ENCODE measurements around the gene TTF2.

TTF2 gene

GRCh38 chr1:117059334-117059677 lies 820 bp upstream of the TTF2 start:
- FAIRE-seq (no peak), DNase-seq (ENCODE audit: insufficient read length, low spot score) (no peak)
- no peak for TF ChIP-seq PAX5 (IDR thresholded peaks at IDR 0.05; ENCODE audit: insufficient read depth, low read length, severe bottlenecking)
- no peak for TF ChIP-seq TAF1 (IDR thresholded peaks at IDR 0.05; ENCODE audit: low read depth, low read length)
- TF ChIP-seq POLR2AphosphoS5 (IDR thresholded peaks at IDR 0.05; ENCODE audit: low read depth, low read length): 0 out of 2 replicates have a peak, but pooled peaks have one; percentile 31
- no peak for TF ChIP-seq SPI1 (IDR thresholded peaks at IDR 0.05; ENCODE audit: low read depth, low read length)
- TF ChIP-seq POLR2A (IDR thresholded peaks at IDR 0.05; ENCODE audit: low read depth, low read length): 0 out of 2 replicates have a peak, but pooled peaks have one; percentile 25
- TF ChIP-seq POU2F2 (IDR thresholded peaks at IDR 0.05; ENCODE audit: low read depth, low read length): peak; percentile 46; the same call in 1 of the 2 replicates

- no peak for DNase-seq (ENCODE audit: insufficient read length, low spot score)
- no peak for FAIRE-seq
- no peak for TF ChIP-seq SPI1 (IDR thresholded peaks at IDR 0.05; ENCODE audit: low read depth, low read length)
- 0 out of 2 replicates have a peak, but pooled peaks have one; percentile 39 for TF ChIP-seq POLR2AphosphoS5 (IDR thresholded peaks at IDR 0.05; ENCODE audit: low read depth, low read length)
- TF ChIP-seq POLR2A (IDR thresholded peaks at IDR 0.05; ENCODE audit: low read depth, low read length): peak; percentile 65
These were observed 553 bp downstream of the TTF2 start for GRCh38 chr1:117060441-117061317.

- FAIRE-seq (no peak), DNase-seq (ENCODE audit: insufficient read length, low spot score) (no peak)
- TF ChIP-seq TAF1 (IDR thresholded peaks at IDR 0.05; ENCODE audit: low read depth, low read length) (no peak), POU2F2 (IDR thresholded peaks at IDR 0.05; ENCODE audit: low read depth, low read length) (peak; percentile 30; the same call in 1 of the 2 replicates), POLR2AphosphoS5 (IDR thresholded peaks at IDR 0.05; ENCODE audit: low read depth, low read length) (peak; percentile 52; the same call in 1 of the 2 replicates), PAX5 (IDR thresholded peaks at IDR 0.05; ENCODE audit: insufficient read depth, low read length, severe bottlenecking) (no peak), SPI1 (IDR thresholded peaks at IDR 0.05; ENCODE audit: low read depth, low read length) (no peak), POLR2A (IDR thresholded peaks at IDR 0.05; ENCODE audit: low read depth, low read length) (no peak)
These were observed 1.9 kb downstream of the TTF2 start for GRCh38 chr1:117061986-117062415.

- DNase-seq (ENCODE audit: insufficient read length, low spot score) (no peak), FAIRE-seq (no peak)
- no peak for TF ChIP-seq PAX5 (IDR thresholded peaks at IDR 0.05; ENCODE audit: insufficient read depth, low read length, severe bottlenecking)
- TF ChIP-seq SPI1 (IDR thresholded peaks at IDR 0.05; ENCODE audit: low read depth, low read length): no peak
- no peak for TF ChIP-seq POU2F2 (IDR thresholded peaks at IDR 0.05; ENCODE audit: low read depth, low read length)
- TF ChIP-seq POLR2AphosphoS5 (IDR thresholded peaks at IDR 0.05; ENCODE audit: low read depth, low read length): no peak
- TF ChIP-seq TAF1 (IDR thresholded peaks at IDR 0.05; ENCODE audit: low read depth, low read length): no peak
These were observed 6.2 kb downstream of the TTF2 start for GRCh38 chr1:117066367-117066766.

- no peak for FAIRE-seq
- DNase-seq (ENCODE audit: insufficient read length, low spot score): no peak
- TF ChIP-seq POLR2A (IDR thresholded peaks at IDR 0.05; ENCODE audit: low read depth, low read length) (no peak), PAX5 (IDR thresholded peaks at IDR 0.05; ENCODE audit: insufficient read depth, low read length, severe bottlenecking) (no peak), TAF1 (IDR thresholded peaks at IDR 0.05; ENCODE audit: low read depth, low read length) (no peak), POLR2AphosphoS5 (IDR thresholded peaks at IDR 0.05; ENCODE audit: low read depth, low read length) (no peak), SPI1 (IDR thresholded peaks at IDR 0.05; ENCODE audit: low read depth, low read length) (no peak), POU2F2 (IDR thresholded peaks at IDR 0.05; ENCODE audit: low read depth, low read length) (no peak)
These were observed 7.6 kb downstream of the TTF2 start for GRCh38 chr1:117067533-117068370.

- DNase-seq (ENCODE audit: insufficient read length, low spot score) (no peak), FAIRE-seq (no peak)
- TF ChIP-seq POLR2AphosphoS5 (IDR thresholded peaks at IDR 0.05; ENCODE audit: low read depth, low read length): no peak
- TF ChIP-seq TAF1 (IDR thresholded peaks at IDR 0.05; ENCODE audit: low read depth, low read length): no peak
- no peak for TF ChIP-seq SPI1 (IDR thresholded peaks at IDR 0.05; ENCODE audit: low read depth, low read length)
- TF ChIP-seq PAX5 (IDR thresholded peaks at IDR 0.05; ENCODE audit: insufficient read depth, low read length, severe bottlenecking): no peak
- TF ChIP-seq POU2F2 (IDR thresholded peaks at IDR 0.05; ENCODE audit: low read depth, low read length): no peak
- no peak for TF ChIP-seq POLR2A (IDR thresholded peaks at IDR 0.05; ENCODE audit: low read depth, low read length)
These were observed 8.5 kb downstream of the TTF2 start for GRCh38 chr1:117068580-117068979.

GRCh38 chr1:117069220-117069844 lies 9.2 kb downstream of the TTF2 start:
- DNase-seq (ENCODE audit: insufficient read length, low spot score) (no peak), FAIRE-seq (no peak)
- TF ChIP-seq PAX5 (IDR thresholded peaks at IDR 0.05; ENCODE audit: insufficient read depth, low read length, severe bottlenecking): no peak
- no peak for TF ChIP-seq SPI1 (IDR thresholded peaks at IDR 0.05; ENCODE audit: low read depth, low read length)
- no peak for TF ChIP-seq POLR2AphosphoS5 (IDR thresholded peaks at IDR 0.05; ENCODE audit: low read depth, low read length)
- no peak for TF ChIP-seq POU2F2 (IDR thresholded peaks at IDR 0.05; ENCODE audit: low read depth, low read length)
- no peak for TF ChIP-seq TAF1 (IDR thresholded peaks at IDR 0.05; ENCODE audit: low read depth, low read length)
- TF ChIP-seq POLR2A (IDR thresholded peaks at IDR 0.05; ENCODE audit: low read depth, low read length): no peak

GRCh38 chr1:117070124-117070523 lies 10.0 kb downstream of the TTF2 start:
- FAIRE-seq: no peak
- no peak for DNase-seq (ENCODE audit: insufficient read length, low spot score)
- TF ChIP-seq POLR2AphosphoS5 (IDR thresholded peaks at IDR 0.05; ENCODE audit: low read depth, low read length): no peak
- TF ChIP-seq TAF1 (IDR thresholded peaks at IDR 0.05; ENCODE audit: low read depth, low read length): no peak
- TF ChIP-seq PAX5 (IDR thresholded peaks at IDR 0.05; ENCODE audit: insufficient read depth, low read length, severe bottlenecking): no peak
- TF ChIP-seq POLR2A (IDR thresholded peaks at IDR 0.05; ENCODE audit: low read depth, low read length): no peak
- TF ChIP-seq POU2F2 (IDR thresholded peaks at IDR 0.05; ENCODE audit: low read depth, low read length): no peak
- TF ChIP-seq SPI1 (IDR thresholded peaks at IDR 0.05; ENCODE audit: low read depth, low read length): no peak

Measured in GM12891 (cell line).